Measurements from ENCODE around the gene WIPF2. TPM values are rescaled to one million over a fixed set of nuclear protein-coding genes. Genes with fewer than 3 reads are reported as not detected.

The WIPF2 gene
- total and polyA plus RNA-seq, 9 donors = 6.1 to 27.8 (median 18.4) TPM

GRCh38 chr17:40317880-40318829 lies 99.1 kb downstream of the WIPF2 start:
- H3K27ac ChIP-seq = peak overlapping the region; percentile 73 to 80
- peaks cover 42% of the 10 kb centered on the region for H3K4me1 ChIP-seq (ENCODE audit: insufficient read depth)
- no peaks in the 10 kb centered on the region for H3K27me3 ChIP-seq
- intact Hi-C loops (cut with DNase I) = loop anchor here in 1 of 4 donors (5.0 kb wide), 1 partner anchor 34 kb away; no protein-coding TSS in a partner anchor
- H3K36me3 ChIP-seq = no peaks in the 10 kb centered on the region
- H3K9me3 ChIP-seq = no peaks in the 10 kb centered on the region
- WGBS, 3 donors = 0% methylated on average over 48 to 70 of the region's 70 CpGs
- peak; percentile 93 to 97 (median 95) for DNase-seq
- peak overlapping the region; percentile 95 for H3K4me3 ChIP-seq
- TF ChIP-seq EP300 (IDR thresholded peaks at IDR 0.05) = no peak
- TF ChIP-seq CTCF (IDR thresholded peaks at IDR 0.05) = peak in 1 of 3 donors; percentile 16
- peak; percentile 83 for TF ChIP-seq POLR2A (IDR thresholded peaks at IDR 0.05)

DNA sequence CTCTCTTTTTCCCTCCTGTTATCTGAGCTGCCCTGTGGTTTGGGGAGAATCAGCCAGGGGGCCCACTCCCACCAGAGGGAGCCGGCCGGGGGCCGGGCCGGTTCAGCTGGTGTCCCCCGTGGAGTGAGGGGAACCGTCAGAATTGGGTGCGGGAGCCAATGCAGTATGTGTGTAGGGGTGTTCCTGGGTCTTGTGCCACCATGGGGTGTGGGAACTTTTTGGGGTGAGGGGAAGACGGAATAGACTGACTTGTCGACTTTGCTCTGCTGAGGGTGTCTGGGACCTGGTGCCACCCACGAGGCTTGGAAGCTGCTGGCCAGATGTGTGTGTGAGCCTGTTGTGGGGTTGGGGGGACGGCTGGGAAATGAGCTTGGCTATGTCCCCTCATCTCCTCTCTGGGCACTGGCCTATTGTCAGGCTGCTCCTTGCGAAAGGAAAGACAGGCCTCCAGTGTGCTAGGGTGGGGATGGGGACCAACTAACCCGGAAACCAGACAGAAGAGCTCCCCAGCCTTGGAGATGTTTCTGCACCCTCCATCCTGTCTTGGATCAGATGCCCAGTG lies 99.8 kb downstream of the WIPF2 start:
- intact Hi-C loops (cut with DNase I) = loop anchor here in 1 of 4 donors (5.0 kb wide), 1 partner anchor 33 kb away; no protein-coding TSS in a partner anchor
- Histone ChIP-seq H3K27ac (peak overlapping the region; percentile 73 to 80), H3K4me3 (peak overlapping the region; percentile 95), H3K27me3 (no peaks in the 10 kb centered on the region), H3K4me1 (ENCODE audit: insufficient read depth) (peaks cover 48% of the 10 kb centered on the region), H3K36me3 (no peaks in the 10 kb centered on the region), H3K9me3 (no peaks in the 10 kb centered on the region)
- peak in 3 of 5 donors; percentile 27 to 63 (median 42) for DNase-seq
- 2 to 5% (median 2%) methylated on average over 13 of the region's 13 CpGs for WGBS, 3 donors
- no peak for TF ChIP-seq POLR2A (IDR thresholded peaks at IDR 0.05)
- peak in 2 of 3 donors; percentile 5 to 34 for TF ChIP-seq CTCF (IDR thresholded peaks at IDR 0.05)

GRCh38 chr17:40319651-40320540 lies 100.8 kb downstream of the WIPF2 start:
- no peaks in the 10 kb centered on the region for H3K9me3 ChIP-seq
- DNase-seq = peak in 2 of 5 donors; percentile 64 to 69
- TF ChIP-seq EP300 (IDR thresholded peaks at IDR 0.05) (no peak), POLR2A (IDR thresholded peaks at IDR 0.05) (no peak), CTCF (IDR thresholded peaks at IDR 0.05) (no peak)
- H3K27ac ChIP-seq = peak overlapping the region in 1 of 2 donors; percentile 77
- peak overlapping the region; percentile 95 for H3K4me3 ChIP-seq
- WGBS, 3 donors = 42 to 48% (median 44%) methylated on average over 11 of the region's 11 CpGs
- intact Hi-C loops (cut with DNase I) = loop anchor here in 1 of 4 donors (5.0 kb wide), 1 partner anchor 32 kb away; no protein-coding TSS in a partner anchor
- H3K27me3 ChIP-seq = no peaks in the 10 kb centered on the region
- H3K36me3 ChIP-seq = no peaks in the 10 kb centered on the region
- H3K4me1 ChIP-seq (ENCODE audit: insufficient read depth) = peaks cover 51% of the 10 kb centered on the region

Measured in ovary (tissue), 9 donors.